Neural cell (in vitro differentiated cells): Measurements from ENCODE around the gene DNM3.

Experiments
- EP300 ChIP-seq: fragments of 450-650 bp; conservative IDR thresholded peaks from 2 replicates; pipeline ENCODE4 v1.6.1; 2014; ENCODE audit warnings: antibody characterized with exemption, mild to moderate bottlenecking, moderate library complexity; ENCODE audit not compliant: poor library complexity, severe bottlenecking
- EZH2 ChIP-seq: fragments of 200-600, 300-800 bp; shearing (Covaris generic), sonication (generic); IDR thresholded peaks from 2 replicates; pipeline ENCODE4 v1.6.1; 2014; ENCODE audit warnings: antibody characterized with exemption, low read length, borderline replicate concordance, mild to moderate bottlenecking; ENCODE audit not compliant: insufficient read depth, poor library complexity, severe bottlenecking
- MXI1 ChIP-seq: fragments of 450-650 bp; conservative IDR thresholded peaks from 2 replicates; pipeline ENCODE4 v1.6.1; 2014; ENCODE audit warnings: antibody characterized with exemption, mild to moderate bottlenecking; ENCODE audit not compliant: poor library complexity, severe bottlenecking
- POLR2AphosphoS5 ChIP-seq: IDR thresholded peaks from 2 replicates; pipeline ENCODE4 v1.6.1; 2012
- RAD21 ChIP-seq: fragments of 450-650 bp; conservative IDR thresholded peaks from 2 replicates; pipeline ENCODE4 v1.6.1; 2014; ENCODE audit warnings: antibody characterized with exemption, mild to moderate bottlenecking, moderate library complexity
- SMC3 ChIP-seq: fragments of 450-650 bp; conservative IDR thresholded peaks from 2 replicates; pipeline ENCODE4 v1.6.1; 2014; ENCODE audit warnings: antibody characterized with exemption, mild to moderate bottlenecking, moderate library complexity; ENCODE audit not compliant: poor library complexity
- TAF1 ChIP-seq: IDR thresholded peaks from 2 replicates; pipeline ENCODE4 v1.6.1; 2012; ENCODE audit warnings: low read depth
- TF ChIP-seq, protein P1 (sequence below): fragments of 450-650 bp; IDR thresholded peaks from 2 replicates; pipeline ENCODE4 v1.5.1; 2014; ENCODE audit warnings: antibody characterized with exemption, mild to moderate bottlenecking, moderate library complexity; ENCODE audit not compliant: poor library complexity, severe bottlenecking
- TF ChIP-seq, protein P2 (sequence below): IDR thresholded peaks from 2 replicates; pipeline ENCODE4 v1.6.1; 2012; ENCODE audit warnings: borderline replicate concordance

DNA sequence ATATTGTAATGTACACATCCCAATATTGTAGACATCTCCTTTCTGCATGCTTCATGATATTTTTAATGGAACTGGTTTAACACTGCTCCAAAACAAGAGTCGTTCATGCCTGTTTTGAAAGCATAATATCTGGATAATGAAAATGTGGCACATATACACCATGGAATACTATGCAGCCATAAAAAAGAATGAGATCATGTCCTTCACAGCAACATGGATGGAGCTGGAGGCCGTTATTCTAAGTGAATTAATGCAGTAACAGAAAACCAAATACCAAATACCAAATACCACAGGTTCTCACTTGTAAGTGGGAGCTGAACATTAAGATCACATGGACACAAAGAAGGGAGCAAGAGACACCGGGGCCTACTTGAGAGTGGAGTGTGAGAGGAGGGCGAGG is 487.0 kb downstream of the DNM3 start:
- TF ChIP-seq SMC3, result no peak
- TF ChIP-seq, protein P1, sequence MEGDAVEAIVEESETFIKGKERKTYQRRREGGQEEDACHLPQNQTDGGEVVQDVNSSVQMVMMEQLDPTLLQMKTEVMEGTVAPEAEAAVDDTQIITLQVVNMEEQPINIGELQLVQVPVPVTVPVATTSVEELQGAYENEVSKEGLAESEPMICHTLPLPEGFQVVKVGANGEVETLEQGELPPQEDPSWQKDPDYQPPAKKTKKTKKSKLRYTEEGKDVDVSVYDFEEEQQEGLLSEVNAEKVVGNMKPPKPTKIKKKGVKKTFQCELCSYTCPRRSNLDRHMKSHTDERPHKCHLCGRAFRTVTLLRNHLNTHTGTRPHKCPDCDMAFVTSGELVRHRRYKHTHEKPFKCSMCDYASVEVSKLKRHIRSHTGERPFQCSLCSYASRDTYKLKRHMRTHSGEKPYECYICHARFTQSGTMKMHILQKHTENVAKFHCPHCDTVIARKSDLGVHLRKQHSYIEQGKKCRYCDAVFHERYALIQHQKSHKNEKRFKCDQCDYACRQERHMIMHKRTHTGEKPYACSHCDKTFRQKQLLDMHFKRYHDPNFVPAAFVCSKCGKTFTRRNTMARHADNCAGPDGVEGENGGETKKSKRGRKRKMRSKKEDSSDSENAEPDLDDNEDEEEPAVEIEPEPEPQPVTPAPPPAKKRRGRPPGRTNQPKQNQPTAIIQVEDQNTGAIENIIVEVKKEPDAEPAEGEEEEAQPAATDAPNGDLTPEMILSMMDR, result no peak
- TF ChIP-seq POLR2AphosphoS5, result no peak
- no peak for TF ChIP-seq TAF1
- TF ChIP-seq EP300, result no peak
- TF ChIP-seq MXI1, result no peak
- no peak for TF ChIP-seq RAD21
- TF ChIP-seq EZH2, result no peak
- TF ChIP-seq, protein P2, sequence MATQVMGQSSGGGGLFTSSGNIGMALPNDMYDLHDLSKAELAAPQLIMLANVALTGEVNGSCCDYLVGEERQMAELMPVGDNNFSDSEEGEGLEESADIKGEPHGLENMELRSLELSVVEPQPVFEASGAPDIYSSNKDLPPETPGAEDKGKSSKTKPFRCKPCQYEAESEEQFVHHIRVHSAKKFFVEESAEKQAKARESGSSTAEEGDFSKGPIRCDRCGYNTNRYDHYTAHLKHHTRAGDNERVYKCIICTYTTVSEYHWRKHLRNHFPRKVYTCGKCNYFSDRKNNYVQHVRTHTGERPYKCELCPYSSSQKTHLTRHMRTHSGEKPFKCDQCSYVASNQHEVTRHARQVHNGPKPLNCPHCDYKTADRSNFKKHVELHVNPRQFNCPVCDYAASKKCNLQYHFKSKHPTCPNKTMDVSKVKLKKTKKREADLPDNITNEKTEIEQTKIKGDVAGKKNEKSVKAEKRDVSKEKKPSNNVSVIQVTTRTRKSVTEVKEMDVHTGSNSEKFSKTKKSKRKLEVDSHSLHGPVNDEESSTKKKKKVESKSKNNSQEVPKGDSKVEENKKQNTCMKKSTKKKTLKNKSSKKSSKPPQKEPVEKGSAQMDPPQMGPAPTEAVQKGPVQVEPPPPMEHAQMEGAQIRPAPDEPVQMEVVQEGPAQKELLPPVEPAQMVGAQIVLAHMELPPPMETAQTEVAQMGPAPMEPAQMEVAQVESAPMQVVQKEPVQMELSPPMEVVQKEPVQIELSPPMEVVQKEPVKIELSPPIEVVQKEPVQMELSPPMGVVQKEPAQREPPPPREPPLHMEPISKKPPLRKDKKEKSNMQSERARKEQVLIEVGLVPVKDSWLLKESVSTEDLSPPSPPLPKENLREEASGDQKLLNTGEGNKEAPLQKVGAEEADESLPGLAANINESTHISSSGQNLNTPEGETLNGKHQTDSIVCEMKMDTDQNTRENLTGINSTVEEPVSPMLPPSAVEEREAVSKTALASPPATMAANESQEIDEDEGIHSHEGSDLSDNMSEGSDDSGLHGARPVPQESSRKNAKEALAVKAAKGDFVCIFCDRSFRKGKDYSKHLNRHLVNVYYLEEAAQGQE, result no peak
